Thymus (tissue), 11 donors: ENCODE measurements around the gene CD207. TPM values are rescaled to one million over a fixed set of nuclear protein-coding genes. Genes with fewer than 3 reads are reported as not detected.

Experiments used
- DNase-seq, 9 donors: peaks; one replicate each; pipeline ENCODE4 v3.0.0-alpha.2; 2013; ENCODE audit warnings: low spot score in 9 of 9, low read depth in 6 of 9, missing footprints in 1 of 9
- H3K27ac ChIP-seq, 2 donors: one replicate each; pipeline ENCODE4 v1.5.1; 2013; ENCODE audit warnings: control low read depth in 1 of 2, low read depth in 1 of 2, low read length in 1 of 2, mild to moderate bottlenecking in 1 of 2, moderate library complexity in 1 of 2
- H3K27me3 ChIP-seq, 2 donors: one replicate each; pipeline ENCODE4 v1.5.1; 2013; ENCODE audit warnings: low read length in 1 of 2; ENCODE audit not compliant: control insufficient read depth in 2 of 2, insufficient read depth in 1 of 2
- H3K36me3 ChIP-seq, 2 donors: one replicate each; pipeline ENCODE4 v1.5.1; 2013; ENCODE audit warnings: low read length in 1 of 2, mild to moderate bottlenecking in 1 of 2, moderate library complexity in 1 of 2; ENCODE audit not compliant: control insufficient read depth in 2 of 2, insufficient read depth in 2 of 2
- H3K4me1 ChIP-seq, 2 donors: one replicate each; pipeline ENCODE4 v1.5.1; 2013; ENCODE audit warnings: low read length in 2 of 2; ENCODE audit not compliant: control insufficient read depth in 2 of 2, insufficient read depth in 2 of 2
- H3K4me3 ChIP-seq, 2 donors: one replicate each; pipeline ENCODE4 v1.5.1; 2013; ENCODE audit warnings: low read length in 2 of 2, control low read depth in 1 of 2, mild to moderate bottlenecking in 1 of 2
- H3K9me3 ChIP-seq, 2 donors: one replicate each; pipeline ENCODE4 v1.5.1; 2013; ENCODE audit warnings: low read length in 1 of 2, mild to moderate bottlenecking in 1 of 2; ENCODE audit not compliant: control insufficient read depth in 2 of 2, insufficient read depth in 1 of 2
- WGBS: extraction: QIAGEN DNeasy Blood & Tissue Kit; methylation state at CpG from one replicate; pipeline ENCODE4 v1.1.7; 2013; 5-methylcytosine and 5-hydroxymethylcytosine counted together
- polyA plus RNA-seq: library from polyadenylated mRNA; stranded (reverse); fragments of 200-250 nt; gene quantifications from one replicate; pipeline ENCODE4 v1.2.3, GENCODE V29; 2013
- total RNA-seq: library from RNA; stranded (reverse); fragments of 120-200 nt; gene quantifications from one replicate; pipeline ENCODE4 v1.2.4, GENCODE V29; 2013
- donor health status: healthy.

The CD207 gene
- total and polyA plus RNA-seq, 2 donors: 0.99 to 2.6 TPM

DNA sequence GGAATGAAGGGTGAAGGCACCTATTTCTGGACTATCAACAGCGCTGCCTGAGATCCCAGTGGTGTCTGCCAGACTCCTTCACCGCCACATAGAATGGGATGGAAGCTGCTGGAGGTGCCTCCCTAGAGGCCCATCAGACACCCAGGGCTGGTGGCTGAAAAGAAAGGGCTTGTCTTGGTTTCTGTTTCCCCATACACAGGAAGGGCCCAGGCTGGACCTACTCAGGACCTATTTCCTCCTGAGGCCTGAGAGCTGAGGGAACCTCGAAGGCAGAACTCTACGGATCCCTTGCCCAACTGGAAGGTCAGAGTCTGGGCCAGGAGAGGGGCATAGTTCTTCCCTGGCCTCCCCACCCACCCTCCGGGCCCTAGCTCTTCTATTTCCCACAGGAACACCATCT lies 12.4 kb downstream of the CD207 start:
- WGBS: 90% methylated on average over 5 of the region's 5 CpGs
- peaks cover 0 to 10% of the 10 kb centered on the region in 2 donors for H3K27me3 ChIP-seq
- H3K9me3 ChIP-seq: no peaks in the 10 kb centered on the region
- H3K4me1 ChIP-seq: no peaks in the 10 kb centered on the region
- H3K36me3 ChIP-seq: no peaks in the 10 kb centered on the region
- H3K4me3 ChIP-seq: no peak overlapping the region
- DNase-seq: no peak
- no peak overlapping the region for H3K27ac ChIP-seq

- Histone ChIP-seq H3K4me1 (no peaks in the 10 kb centered on the region), H3K4me3 (no peak overlapping the region), H3K9me3 (no peaks in the 10 kb centered on the region), H3K36me3 (no peaks in the 10 kb centered on the region), H3K27me3 (peaks cover 0 to 10% of the 10 kb centered on the region in 2 donors), H3K27ac (no peak overlapping the region)
- DNase-seq: no peak
- 94% methylated on average over 8 of the region's 8 CpGs for WGBS
Observed at GRCh38 chr2:70822843-70823242, 12.8 kb downstream of the CD207 start.

GRCh38 chr2:70820499-70820898 lies 15.1 kb downstream of the CD207 start, which contains the start of gene CLEC4F:
Gene CLEC4F (minus strand): TSS chr2:70820599. CDS start chr2:70820523, 76 bp downstream.
- no peak within 1 kb of the TSS for H3K4me3 ChIP-seq
- no peaks in the 10 kb centered on the region for H3K36me3 ChIP-seq
- H3K27me3 ChIP-seq: peaks cover 0 to 12% of the 10 kb centered on the region in 2 donors
- H3K9me3 ChIP-seq: no peaks in the 10 kb centered on the region
- DNase-seq: no peak
- WGBS: 91% methylated on average over 7 of the region's 7 CpGs
- H3K4me1 ChIP-seq: no peaks in the 10 kb centered on the region
- H3K27ac ChIP-seq: no peak within 1 kb of the TSS

- peaks cover 0 to 14% of the 10 kb centered on the region in 2 donors for H3K27me3 ChIP-seq
- H3K36me3 ChIP-seq: no peaks in the 10 kb centered on the region
- no peaks in the 10 kb centered on the region for H3K4me1 ChIP-seq
- no peak for DNase-seq
- WGBS: 98% methylated on average over 3 of the region's 3 CpGs
- no peaks in the 10 kb centered on the region for H3K9me3 ChIP-seq
- H3K4me3 ChIP-seq: no peak overlapping the region
- H3K27ac ChIP-seq: no peak overlapping the region
Observed at GRCh38 chr2:70817284-70817954, 18.2 kb downstream of the CD207 start.

DNA sequence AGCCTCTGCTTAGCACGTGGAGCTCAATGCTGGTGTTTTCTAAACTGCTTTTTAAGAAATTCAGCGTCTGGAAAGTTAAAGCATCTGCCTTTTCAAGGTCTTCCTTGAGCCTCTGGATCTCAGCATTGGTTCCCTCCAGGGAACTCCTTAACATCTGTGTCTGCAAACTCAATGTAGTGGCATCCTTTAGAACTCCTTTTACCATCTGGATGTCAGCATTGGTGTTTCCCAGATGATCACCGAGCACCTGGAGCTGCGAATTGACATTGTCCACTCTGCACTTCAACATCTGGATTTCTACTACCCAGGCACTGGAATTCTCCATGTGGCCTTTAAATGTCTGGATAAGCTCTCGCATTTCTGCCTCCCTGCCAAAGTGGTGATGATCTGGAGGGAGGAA lies 18.9 kb downstream of the CD207 start:
- peaks cover 0 to 14% of the 10 kb centered on the region in 2 donors for H3K27me3 ChIP-seq
- no peaks in the 10 kb centered on the region for H3K36me3 ChIP-seq
- H3K27ac ChIP-seq: no peak overlapping the region
- H3K4me1 ChIP-seq: no peaks in the 10 kb centered on the region
- WGBS: 93% methylated on average over 5 of the region's 5 CpGs
- no peaks in the 10 kb centered on the region for H3K9me3 ChIP-seq
- H3K4me3 ChIP-seq: no peak overlapping the region
- no peak for DNase-seq

DNA sequence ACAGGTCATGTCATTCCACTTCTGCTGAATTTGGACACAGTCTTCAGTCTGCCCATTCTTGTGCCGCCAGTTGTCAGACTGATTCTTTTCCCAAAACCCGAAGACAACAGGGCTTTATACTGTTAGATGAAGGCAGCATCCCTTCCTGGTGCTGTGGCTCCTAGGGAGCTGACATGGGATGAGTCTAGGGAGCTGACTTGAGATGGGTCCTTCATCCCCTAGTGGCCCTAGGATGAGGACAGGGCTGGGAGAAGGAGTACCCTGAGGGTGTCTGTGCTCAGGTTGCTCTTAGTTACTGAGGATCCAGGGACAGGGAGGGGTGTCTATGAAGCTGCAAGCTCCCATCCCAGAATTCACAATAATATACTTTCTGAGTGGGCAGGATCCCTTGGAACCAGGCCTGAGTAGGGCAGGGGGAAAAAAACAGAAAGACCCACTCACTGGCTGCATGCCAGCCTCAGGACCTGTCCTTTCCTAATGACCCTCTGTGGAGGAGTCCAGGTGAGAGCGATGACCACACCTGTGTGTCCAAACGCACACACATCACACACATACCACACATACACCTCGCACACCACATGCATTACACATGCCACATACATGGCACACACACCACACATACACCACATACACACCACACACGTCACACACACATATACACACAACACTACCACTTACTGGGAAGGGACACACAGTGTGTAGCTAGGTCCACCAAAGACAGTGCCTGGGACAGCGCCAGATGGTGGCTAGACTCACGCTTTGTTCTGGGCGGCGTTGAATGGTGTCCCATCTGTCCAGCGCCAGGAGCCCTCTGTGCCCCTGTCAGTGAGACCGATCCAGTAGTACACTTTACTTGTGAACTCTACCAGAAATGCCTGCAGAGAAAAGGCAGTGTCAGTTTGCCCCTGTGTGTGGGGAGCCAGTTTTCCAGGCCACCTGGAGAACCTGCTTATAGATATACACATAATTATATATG lies 26.3 kb downstream of the CD207 start:
- Histone ChIP-seq H3K4me3 (no peak overlapping the region), H3K27me3 (peaks cover 0 to 2% of the 10 kb centered on the region in 2 donors), H3K27ac (no peak overlapping the region), H3K36me3 (no peaks in the 10 kb centered on the region), H3K4me1 (no peaks in the 10 kb centered on the region), H3K9me3 (no peaks in the 10 kb centered on the region)
- no peak for DNase-seq
- 97% methylated on average over 12 of the region's 12 CpGs for WGBS

GRCh38 chr2:70807828-70808118 lies 27.8 kb downstream of the CD207 start:
- 96% methylated on average over 4 of the region's 4 CpGs for WGBS
- H3K9me3 ChIP-seq: no peaks in the 10 kb centered on the region
- H3K36me3 ChIP-seq: no peaks in the 10 kb centered on the region
- H3K4me3 ChIP-seq: no peak overlapping the region
- DNase-seq: no peak
- peaks cover 0 to 5% of the 10 kb centered on the region in 2 donors for H3K27me3 ChIP-seq
- H3K27ac ChIP-seq: no peak overlapping the region
- no peaks in the 10 kb centered on the region for H3K4me1 ChIP-seq

- Histone ChIP-seq H3K36me3 (no peaks in the 10 kb centered on the region), H3K4me1 (no peaks in the 10 kb centered on the region), H3K27ac (no peak overlapping the region), H3K4me3 (no peak overlapping the region), H3K27me3 (peaks cover 0 to 5% of the 10 kb centered on the region in 2 donors), H3K9me3 (no peaks in the 10 kb centered on the region)
- WGBS: 95% methylated on average over 6 of the region's 6 CpGs
- no peak for DNase-seq
Observed at GRCh38 chr2:70807102-70807827, 28.4 kb downstream of the CD207 start.

- WGBS: 85% methylated on average over 6 of the region's 6 CpGs
- H3K27me3 ChIP-seq: peaks cover 0 to 9% of the 10 kb centered on the region in 2 donors
- H3K4me1 ChIP-seq: no peaks in the 10 kb centered on the region
- no peak overlapping the region for H3K4me3 ChIP-seq
- H3K36me3 ChIP-seq: no peaks in the 10 kb centered on the region
- no peak overlapping the region for H3K27ac ChIP-seq
- no peak for DNase-seq
- no peaks in the 10 kb centered on the region for H3K9me3 ChIP-seq
Observed at GRCh38 chr2:70806620-70807019, 29.0 kb downstream of the CD207 start.
